ENCODE results near the gene TRAPPC2B.
A peak's percentile ranks its signal among the peaks of the same experiment; 100 is the strongest.

The TRAPPC2B gene

GRCh38 chr19:57321751-57322150 lies 41.6 kb upstream of the TRAPPC2B start:
- Histone ChIP-seq H3K4me3 (ENCODE audit: low read depth, low read length, poor library complexity, severe bottlenecking) (peak overlapping the region; percentile 82), H3K9me2 (ENCODE audit: low read depth, low read length) (no peaks in the 10 kb centered on the region), H4K20me1 (ENCODE audit: insufficient read depth, low read length) (no peaks in the 10 kb centered on the region), H3F3A (ENCODE audit: insufficient read depth, low read length) (no peaks in the 10 kb centered on the region), H3K27me3 (ENCODE audit: insufficient read depth, low read length) (no peaks in the 10 kb centered on the region), H3K4me2 (ENCODE audit: low read length) (peak overlapping the region; percentile 81), H3K36me3 (ENCODE audit: insufficient read depth, low read length) (peaks cover 35% of the 10 kb centered on the region), H3K4me1 (ENCODE audit: insufficient read depth, low read length, severe bottlenecking) (peaks cover 24% of the 10 kb centered on the region), H3K79me2 (ENCODE audit: insufficient read depth, low read length) (peaks cover 23% of the 10 kb centered on the region), H3K27ac (ENCODE audit: low read depth, low read length, poor library complexity, severe bottlenecking) (no peak overlapping the region), H3K9ac (ENCODE audit: low read length) (peak overlapping the region; percentile 90), H2AFZ (ENCODE audit: low read length) (no peak overlapping the region), H3K9me3 (ENCODE audit: low read length) (no peaks in the 10 kb centered on the region)
- TF ChIP-seq EZH2 (IDR thresholded peaks at IDR 0.05; ENCODE audit: borderline replicate concordance, low read length) (no peak), CTCF (IDR thresholded peaks at IDR 0.05; ENCODE audit: low read length) (no peak)

GRCh38 chr19:57324992-57325391 lies 38.4 kb upstream of the TRAPPC2B start:
- no peak overlapping the region for H3K4me2 ChIP-seq (ENCODE audit: low read length)
- no peaks in the 10 kb centered on the region for H3K9me2 ChIP-seq (ENCODE audit: low read depth, low read length)
- H3K27me3 ChIP-seq (ENCODE audit: insufficient read depth, low read length): no peaks in the 10 kb centered on the region
- no peaks in the 10 kb centered on the region for H3F3A ChIP-seq (ENCODE audit: insufficient read depth, low read length)
- H3K36me3 ChIP-seq (ENCODE audit: insufficient read depth, low read length): peaks cover 67% of the 10 kb centered on the region
- peaks cover 23% of the 10 kb centered on the region for H3K79me2 ChIP-seq (ENCODE audit: insufficient read depth, low read length)
- TF ChIP-seq CTCF (IDR thresholded peaks at IDR 0.05; ENCODE audit: low read length) (no peak), EZH2 (IDR thresholded peaks at IDR 0.05; ENCODE audit: borderline replicate concordance, low read length) (no peak)
- peaks cover 18% of the 10 kb centered on the region for H3K4me1 ChIP-seq (ENCODE audit: insufficient read depth, low read length, severe bottlenecking)
- peaks cover 3% of the 10 kb centered on the region; the same call in 1 of the 2 replicates for H3K9me3 ChIP-seq (ENCODE audit: low read length)
- H2AFZ ChIP-seq (ENCODE audit: low read length): no peak overlapping the region
- no peak overlapping the region for H3K27ac ChIP-seq (ENCODE audit: low read depth, low read length, poor library complexity, severe bottlenecking)
- H4K20me1 ChIP-seq (ENCODE audit: insufficient read depth, low read length): no peaks in the 10 kb centered on the region
- H3K4me3 ChIP-seq (ENCODE audit: low read depth, low read length, poor library complexity, severe bottlenecking): no peak overlapping the region
- H3K9ac ChIP-seq (ENCODE audit: low read length): no peak overlapping the region

DNA sequence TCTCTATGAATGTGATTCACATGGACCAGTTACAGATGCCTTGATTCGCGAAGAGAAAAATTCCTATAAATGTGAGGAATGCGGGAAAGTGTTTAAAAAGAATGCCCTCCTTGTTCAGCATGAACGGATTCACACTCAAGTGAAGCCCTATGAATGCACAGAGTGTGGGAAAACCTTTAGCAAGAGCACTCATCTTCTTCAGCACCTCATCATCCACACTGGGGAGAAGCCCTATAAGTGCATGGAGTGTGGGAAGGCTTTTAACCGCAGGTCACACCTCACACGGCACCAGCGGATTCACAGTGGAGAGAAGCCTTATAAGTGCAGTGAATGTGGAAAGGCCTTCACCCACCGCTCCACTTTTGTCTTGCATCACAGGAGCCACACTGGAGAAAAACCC lies 35.4 kb upstream of the TRAPPC2B start:
- Histone ChIP-seq H3K36me3 (ENCODE audit: insufficient read depth, low read length) (peaks cover 83% of the 10 kb centered on the region), H3K79me2 (ENCODE audit: insufficient read depth, low read length) (no peaks in the 10 kb centered on the region), H3F3A (ENCODE audit: insufficient read depth, low read length) (no peaks in the 10 kb centered on the region), H2AFZ (ENCODE audit: low read length) (no peak overlapping the region), H3K27ac (ENCODE audit: low read depth, low read length, poor library complexity, severe bottlenecking) (no peak overlapping the region), H3K4me2 (ENCODE audit: low read length) (no peak overlapping the region), H3K27me3 (ENCODE audit: insufficient read depth, low read length) (no peaks in the 10 kb centered on the region), H3K9me3 (ENCODE audit: low read length) (peaks cover 3% of the 10 kb centered on the region; the same call in 1 of the 2 replicates), H4K20me1 (ENCODE audit: insufficient read depth, low read length) (no peaks in the 10 kb centered on the region), H3K9ac (ENCODE audit: low read length) (no peak overlapping the region), H3K9me2 (ENCODE audit: low read depth, low read length) (no peaks in the 10 kb centered on the region), H3K4me3 (ENCODE audit: low read depth, low read length, poor library complexity, severe bottlenecking) (no peak overlapping the region), H3K4me1 (ENCODE audit: insufficient read depth, low read length, severe bottlenecking) (no peaks in the 10 kb centered on the region)
- TF ChIP-seq EZH2 (IDR thresholded peaks at IDR 0.05; ENCODE audit: borderline replicate concordance, low read length) (no peak), CTCF (IDR thresholded peaks at IDR 0.05; ENCODE audit: low read length) (no peak)
